NCI-H146 treated with DMSO at 0.1 percent for 48 hours (cell line): ENCODE data around the gene MCIDAS.

ENCODE experiments used
- DNase-seq: peaks from one replicate; lab custom pipeline; 2025; ENCODE audit not compliant: unreplicated experiment; lab: John Stamatoyannopoulos, UW

Gene MCIDAS

GRCh38 chr5:55226934-55227663 lies at the start of gene MCIDAS:
Gene MCIDAS (minus strand): TSS chr5:55227315. CDS start chr5:55227138, 177 bp downstream.
- peak; percentile 44 for DNase-seq

- no peak for DNase-seq
Observed at GRCh38 chr5:55276771-55277170, 49.7 kb upstream of the MCIDAS start.

- DNase-seq: no peak
Observed at GRCh38 chr5:55258339-55258738, 31.2 kb upstream of the MCIDAS start.

- no peak for DNase-seq
Observed at GRCh38 chr5:55254802-55255201, 27.7 kb upstream of the MCIDAS start.

- DNase-seq: no peak
Observed at GRCh38 chr5:55250064-55250463, 22.9 kb upstream of the MCIDAS start.

- no peak for DNase-seq
Observed at GRCh38 chr5:55241746-55242145, 14.6 kb upstream of the MCIDAS start.

- DNase-seq: no peak
Observed at GRCh38 chr5:55236800-55237199, 9.7 kb upstream of the MCIDAS start.

GRCh38 chr5:55234121-55234700 lies 7.1 kb upstream of the MCIDAS start:
- peak; percentile 20 for DNase-seq

GRCh38 chr5:55232985-55233928 lies 6.1 kb upstream of the MCIDAS start, which contains the start of gene CCNO:
Gene CCNO (minus strand): TSS chr5:55233608. CDS start chr5:55233523, 85 bp downstream.
- DNase-seq: peak; percentile 73

GRCh38 chr5:55232271-55232984 lies 5.3 kb upstream of the MCIDAS start:
- DNase-seq: peak; percentile 23

GRCh38 chr5:55231919-55232270 lies 4.8 kb upstream of the MCIDAS start:
- DNase-seq: no peak

GRCh38 chr5:55231029-55231918 lies 4.2 kb upstream of the MCIDAS start:
- DNase-seq: no peak

- DNase-seq: no peak
Observed at GRCh38 chr5:55230086-55230629, 3.0 kb upstream of the MCIDAS start.

GRCh38 chr5:55227664-55228430 lies 732 bp upstream of the MCIDAS start:
- DNase-seq: no peak

GRCh38 chr5:55226027-55226933 lies 835 bp downstream of the MCIDAS start:
- DNase-seq: peak; percentile 64

- no peak for DNase-seq
Observed at GRCh38 chr5:55225346-55225745, 1.8 kb downstream of the MCIDAS start.

GRCh38 chr5:55223812-55224240 lies 3.3 kb downstream of the MCIDAS start:
- no peak for DNase-seq
